Activated T-cell treated with anti-CD3 and anti-CD28 coated beads, Interleukin-2, amount 50 U/mL, for 72 hours (primary cell): ENCODE measurements around the gene ACACA. TPM values are rescaled to one million over a fixed set of nuclear protein-coding genes. Genes with fewer than 3 reads are reported as not detected.
"Not testable (repeated sequence)": the region's sequence is repeated elsewhere in the genome, so short reads cannot be mapped to it uniquely, and the experiment has no call there.

Experiments
- ATAC-seq, 2 donors: fragments of 150-1000 bp; cut with Tn5 transposase; replicated peaks in 1 of 2; 2 replicates each; pipeline ENCODE4 v1.10.0; 2021; ENCODE audit warnings: moderate library complexity in 2 of 2, mild to moderate bottlenecking in 1 of 2
- DNase-seq, 2 donors: peaks; one replicate each; pipeline ENCODE4 v3.0.0; 2021 to 2022; ENCODE audit warnings: mixed read lengths in 1 of 2
- H3K27ac Mint-ChIP-seq: one replicate; pipeline ENCODE4 v1.8.0; 2022; ENCODE audit warnings: mild to moderate bottlenecking, moderate library complexity, mixed read lengths
- H3K27me3 Mint-ChIP-seq: one replicate; pipeline ENCODE4 v1.8.0; 2022; ENCODE audit warnings: low read depth, mixed read lengths
- H3K36me3 Mint-ChIP-seq, 2 donors: one replicate each; pipeline ENCODE4 v1.8.0; 2022; ENCODE audit warnings: mixed read lengths in 2 of 2, mild to moderate bottlenecking in 1 of 2; ENCODE audit not compliant: insufficient read depth in 2 of 2
- H3K4me1 Mint-ChIP-seq: one replicate; pipeline ENCODE4 v1.8.0; 2022; ENCODE audit warnings: low read depth, mixed read lengths
- H3K4me3 Mint-ChIP-seq, 2 donors: one replicate each; pipeline ENCODE4 v1.8.0; 2022; ENCODE audit warnings: mild to moderate bottlenecking in 2 of 2, mixed read lengths in 2 of 2, moderate library complexity in 2 of 2
- H3K9me3 Mint-ChIP-seq, 2 donors: one replicate each; pipeline ENCODE4 v1.8.0; 2022; ENCODE audit warnings: mixed read lengths in 2 of 2
- total RNA-seq, 2 donors: library from RNA; stranded (reverse); gene quantifications; one replicate each; pipeline ENCODE4 v1.2.3, GENCODE V29; 2022

The ACACA gene
- total RNA-seq, 2 donors from 2014 or later = 53.2 to 53.3 TPM

- Mint-ChIP-seq H3K27ac (peak overlapping the region; percentile 45), H3K27me3 (no peaks in the 10 kb centered on the region), H3K9me3 (no peaks in the 10 kb centered on the region), H3K4me3 (peak overlapping the region; percentile 96 to 99), H3K36me3 (peaks cover 0 to 5% of the 10 kb centered on the region in 2 donors), H3K4me1 (peaks cover 32% of the 10 kb centered on the region)
- peak; percentile 4 to 8 for ATAC-seq
- peak; percentile 45 to 50 for DNase-seq
These were observed 48.4 kb downstream of the ACACA start for GRCh38 chr17:37358098-37358829.

- peaks cover 32% of the 10 kb centered on the region for H3K4me1 Mint-ChIP-seq
- H3K9me3 Mint-ChIP-seq, ATAC-seq, H3K27me3 Mint-ChIP-seq, H3K36me3 Mint-ChIP-seq, DNase-seq: not testable (repeated sequence)
- H3K27ac Mint-ChIP-seq = peak overlapping the region; percentile 45
- H3K4me3 Mint-ChIP-seq = peak overlapping the region; percentile 96 to 99
These were observed 49.7 kb downstream of the ACACA start for GRCh38 chr17:37356796-37357569.

GRCh38 chr17:37346863-37347402, 59.7 kb downstream of the ACACA start:
- not testable (repeated sequence) for H3K9me3 Mint-ChIP-seq, DNase-seq, H3K27ac Mint-ChIP-seq, H3K4me3 Mint-ChIP-seq, H3K27me3 Mint-ChIP-seq, ATAC-seq
- Mint-ChIP-seq H3K4me1 (peaks cover 29% of the 10 kb centered on the region), H3K36me3 (peaks cover 4 to 20% of the 10 kb centered on the region in 2 donors)

- Mint-ChIP-seq H3K36me3 (peaks cover 4 to 20% of the 10 kb centered on the region in 2 donors), H3K4me3 (peak overlapping the region; percentile 47 to 60), H3K4me1 (peaks cover 29% of the 10 kb centered on the region), H3K27me3 (no peaks in the 10 kb centered on the region), H3K9me3 (peaks cover 0 to 2% of the 10 kb centered on the region in 2 donors), H3K27ac (peak overlapping the region; percentile 10)
- DNase-seq (peak in 1 of 2 donors; percentile 6), ATAC-seq (peak; percentile 84 to 95)
These were observed 62.1 kb downstream of the ACACA start for GRCh38 chr17:37344519-37344918.

GRCh38 chr17:37342589-37342988, 64.0 kb downstream of the ACACA start:
- H3K4me3 Mint-ChIP-seq = no peak overlapping the region
- DNase-seq (no peak), ATAC-seq (no peak)
- no peaks in the 10 kb centered on the region for H3K27me3 Mint-ChIP-seq
- H3K36me3 Mint-ChIP-seq = peaks cover 4 to 24% of the 10 kb centered on the region in 2 donors
- H3K27ac Mint-ChIP-seq = no peak overlapping the region
- peaks cover 0 to 2% of the 10 kb centered on the region in 2 donors for H3K9me3 Mint-ChIP-seq
- H3K4me1 Mint-ChIP-seq = peaks cover 29% of the 10 kb centered on the region

- Mint-ChIP-seq H3K9me3 (no peaks in the 10 kb centered on the region), H3K27me3 (no peaks in the 10 kb centered on the region), H3K4me1 (peaks cover 19% of the 10 kb centered on the region), H3K36me3 (peaks cover 7 to 13% of the 10 kb centered on the region in 2 donors), H3K27ac (no peak overlapping the region), H3K4me3 (no peak overlapping the region)
- ATAC-seq (no peak), DNase-seq (no peak)
These were observed 65.8 kb downstream of the ACACA start for GRCh38 chr17:37340804-37341203.

GRCh38 chr17:37339321-37339720, 67.3 kb downstream of the ACACA start:
- Mint-ChIP-seq H3K36me3 (peaks cover 4 to 5% of the 10 kb centered on the region in 2 donors), H3K27me3 (no peaks in the 10 kb centered on the region), H3K4me1 (peaks cover 4% of the 10 kb centered on the region), H3K4me3 (no peak overlapping the region), H3K27ac (no peak overlapping the region), H3K9me3 (no peaks in the 10 kb centered on the region)
- ATAC-seq (no peak), DNase-seq (no peak)

GRCh38 chr17:37338847-37339246, 67.8 kb downstream of the ACACA start:
- no peaks in the 10 kb centered on the region for H3K4me1 Mint-ChIP-seq
- H3K4me3 Mint-ChIP-seq = no peak overlapping the region
- no peak overlapping the region for H3K27ac Mint-ChIP-seq
- no peaks in the 10 kb centered on the region for H3K9me3 Mint-ChIP-seq
- no peaks in the 10 kb centered on the region for H3K27me3 Mint-ChIP-seq
- H3K36me3 Mint-ChIP-seq = peaks cover 4 to 5% of the 10 kb centered on the region in 2 donors
- DNase-seq = no peak
- ATAC-seq = no peak

- Mint-ChIP-seq H3K36me3 (peaks cover 4 to 9% of the 10 kb centered on the region in 2 donors), H3K9me3 (no peaks in the 10 kb centered on the region)
These were observed 79.1 kb downstream of the ACACA start for GRCh38 chr17:37327341-37328090.

GRCh38 chr17:37322826-37323561, 83.6 kb downstream of the ACACA start:
- ATAC-seq (no peak), DNase-seq (no peak)
- Mint-ChIP-seq H3K36me3 (peaks cover 1 to 3% of the 10 kb centered on the region in 2 donors), H3K27ac (no peak overlapping the region), H3K4me1 (no peaks in the 10 kb centered on the region), H3K27me3 (no peaks in the 10 kb centered on the region), H3K9me3 (no peaks in the 10 kb centered on the region), H3K4me3 (no peak overlapping the region)

More at GRCh38 chr17:37327341-37328090, 79.1 kb downstream of the ACACA start:
- Mint-ChIP-seq H3K27me3 (no peaks in the 10 kb centered on the region), H3K27ac (no peak overlapping the region), H3K4me1 (no peaks in the 10 kb centered on the region), H3K4me3 (no peak overlapping the region)
- ATAC-seq (no peak), DNase-seq (no peak)

GRCh38 chr17:37322106-37322505, 84.5 kb downstream of the ACACA start:
- ATAC-seq = no peak
- Mint-ChIP-seq H3K36me3 (peaks cover 1 to 3% of the 10 kb centered on the region in 2 donors), H3K4me1 (no peaks in the 10 kb centered on the region), H3K4me3 (no peak overlapping the region), H3K27ac (no peak overlapping the region), H3K9me3 (no peaks in the 10 kb centered on the region), H3K27me3 (no peaks in the 10 kb centered on the region)
- no peak for DNase-seq

GRCh38 chr17:37318931-37319594, 87.6 kb downstream of the ACACA start:
- ATAC-seq = no peak

More at GRCh38 chr17:37318931-37319594, 87.6 kb downstream of the ACACA start:
- H3K27me3 Mint-ChIP-seq = no peaks in the 10 kb centered on the region
- H3K27ac Mint-ChIP-seq = no peak overlapping the region
- H3K4me1 Mint-ChIP-seq = no peaks in the 10 kb centered on the region
- no peaks in the 10 kb centered on the region for H3K9me3 Mint-ChIP-seq
- no peak for DNase-seq
- H3K4me3 Mint-ChIP-seq = no peak overlapping the region
- H3K36me3 Mint-ChIP-seq = peaks cover 0 to 5% of the 10 kb centered on the region in 2 donors
